Liver (tissue), 9 donors: ENCODE data around the gene PLTP. TPM values are rescaled to one million over a fixed set of nuclear protein-coding genes. Genes with fewer than 3 reads are reported as not detected.

Source experiments
- DNase-seq: peaks from one replicate; pipeline ENCODE4 v3.0.0-alpha.2; 2017; ENCODE audit warnings: low spot score
- H3K27ac ChIP-seq, 2 donors: one replicate each; pipeline ENCODE4 v1.7.0; 2013; ENCODE audit warnings: inconsistent platforms in 2 of 2, low read length in 2 of 2, control low read depth in 1 of 2, low read depth in 1 of 2, mild to moderate bottlenecking in 1 of 2
- H3K27me3 ChIP-seq, 4 donors: one replicate each; pipeline versions ENCODE4 v1.6.1 to v1.7.0; 2013; ENCODE audit warnings: low read length in 3 of 4, inconsistent platforms in 1 of 4, mild to moderate bottlenecking in 1 of 4, moderate library complexity in 1 of 4; ENCODE audit not compliant: control insufficient read depth in 4 of 4, insufficient read depth in 4 of 4
- H3K36me3 ChIP-seq, 4 donors: one replicate each; pipeline versions ENCODE4 v1.6.1 to v1.7.0; 2013; ENCODE audit warnings: low read length in 3 of 4, mild to moderate bottlenecking in 3 of 4, low read depth in 1 of 4, moderate library complexity in 1 of 4; ENCODE audit not compliant: control insufficient read depth in 4 of 4, insufficient read depth in 3 of 4
- H3K4me1 ChIP-seq, 4 donors: one replicate each; pipeline versions ENCODE4 v1.6.1 to v1.7.0; 2013; ENCODE audit warnings: low read length in 3 of 4, mild to moderate bottlenecking in 3 of 4, moderate library complexity in 1 of 4; ENCODE audit not compliant: control insufficient read depth in 4 of 4, insufficient read depth in 4 of 4
- H3K4me3 ChIP-seq, 3 donors: one replicate each; pipeline versions ENCODE4 v1.6.1 to v1.7.0; 2013; ENCODE audit warnings: low read length in 3 of 3, control low read depth in 1 of 3, low read depth in 1 of 3, mild to moderate bottlenecking in 1 of 3
- H3K9ac ChIP-seq, 2 donors: one replicate each; pipeline ENCODE4 v1.7.0; 2013; ENCODE audit warnings: low read length in 2 of 2, mild to moderate bottlenecking in 2 of 2, moderate library complexity in 2 of 2, control low read depth in 1 of 2, low read depth in 1 of 2
- H3K9me3 ChIP-seq, 4 donors: one replicate each; pipeline versions ENCODE4 v1.6.1 to v1.7.0; 2013; ENCODE audit warnings: low read length in 3 of 4; ENCODE audit not compliant: control insufficient read depth in 4 of 4
- ATF3 ChIP-seq: IDR thresholded peaks from 2 replicates; pipeline ENCODE4 v1.6.1; 2016; ENCODE audit warnings: antibody characterized with exemption
- CTCF ChIP-seq: fragments of 150-350 bp; IDR thresholded peaks from 2 replicates; pipeline ENCODE4 v1.5.1; 2017; ENCODE audit warnings: improper control_type of control experiment, low read depth, low read length; ENCODE audit not compliant: missing input control
- EGR1 ChIP-seq, 2 donors: IDR thresholded peaks; 2 replicates each; pipeline ENCODE4 v1.6.1; 2016 to 2018; ENCODE audit warnings: antibody characterized with exemption in 2 of 2, low read depth in 2 of 2
- FOXA1 ChIP-seq: IDR thresholded peaks from 2 replicates; pipeline ENCODE4 v1.6.1; 2016; ENCODE audit warnings: antibody characterized with exemption
- FOXA2 ChIP-seq: IDR thresholded peaks from 2 replicates; pipeline ENCODE4 v1.6.1; 2016; ENCODE audit warnings: antibody characterized with exemption
- GABPA ChIP-seq, 2 donors: IDR thresholded peaks in 1 of 2; conservative IDR thresholded peaks in 1 of 2; 2 replicates each; pipeline ENCODE4 v1.6.1; 2016; ENCODE audit warnings: antibody characterized with exemption in 2 of 2, mild to moderate bottlenecking in 1 of 2, moderate library complexity in 1 of 2
- HNF4A ChIP-seq, 2 donors: conservative IDR thresholded peaks; 2 replicates each; pipeline ENCODE4 v1.6.1; 2016; ENCODE audit warnings: antibody characterized with exemption in 2 of 2, mild to moderate bottlenecking in 2 of 2
- HNF4G ChIP-seq: IDR thresholded peaks from 2 replicates; pipeline ENCODE4 v1.6.1; 2016; ENCODE audit warnings: antibody characterized with exemption
- JUND ChIP-seq, 2 donors: IDR thresholded peaks; 2 replicates each; pipeline ENCODE4 v1.6.1; 2016; ENCODE audit warnings: antibody characterized with exemption in 2 of 2
- MAX ChIP-seq: IDR thresholded peaks from 2 replicates; pipeline ENCODE4 v1.6.1; 2016; ENCODE audit warnings: antibody characterized with exemption
- NR2F2 ChIP-seq: IDR thresholded peaks from 2 replicates; pipeline ENCODE4 v1.6.1; 2016; ENCODE audit warnings: antibody characterized with exemption
- RAD21 ChIP-seq, 2 donors: IDR thresholded peaks; 2 replicates each; pipeline ENCODE4 v1.6.1; 2016; ENCODE audit warnings: antibody characterized with exemption in 2 of 2, mild to moderate bottlenecking in 2 of 2
- REST ChIP-seq: IDR thresholded peaks from 2 replicates; pipeline ENCODE4 v1.6.1; 2016; ENCODE audit warnings: antibody characterized with exemption, mild to moderate bottlenecking
- RXRA ChIP-seq, 2 donors: IDR thresholded peaks; 2 replicates each; pipeline ENCODE4 v1.6.1; 2017 to 2018; ENCODE audit warnings: antibody characterized with exemption in 2 of 2, mild to moderate bottlenecking in 1 of 2
- SP1 ChIP-seq: IDR thresholded peaks from 2 replicates; pipeline ENCODE4 v1.6.1; 2018; ENCODE audit warnings: antibody characterized with exemption, mild to moderate bottlenecking
- TAF1 ChIP-seq: conservative IDR thresholded peaks from 2 replicates; pipeline ENCODE4 v1.6.1; 2016; ENCODE audit warnings: antibody characterized with exemption, mild to moderate bottlenecking
- YY1 ChIP-seq: IDR thresholded peaks from 2 replicates; pipeline ENCODE4 v1.6.1; 2016; ENCODE audit warnings: antibody characterized with exemption, mild to moderate bottlenecking
- ZBTB33 ChIP-seq: IDR thresholded peaks from 2 replicates; pipeline ENCODE4 v1.6.1; 2016; ENCODE audit warnings: antibody characterized with exemption
- WGBS: extraction: QIAGEN DNeasy Blood & Tissue Kit; methylation state at CpG from one replicate; pipeline ENCODE4 v1.1.7; 2013; 5-methylcytosine and 5-hydroxymethylcytosine counted together
- polyA plus RNA-seq, 2 donors: library from polyadenylated mRNA; stranded (reverse) in 1 of 2; unstranded in 1 of 2; fragments of 200-250 nt in 1 of 2; fragments of >200 nt in 1 of 2; fragmentation: Nextera tagmentation in 1 of 2; extraction: Ambion mirVana in 1 of 2; gene quantifications; one replicate each; pipeline versions ENCODE4 v1.2.1 to v1.2.3, GENCODE V29; 2013 to 2015
- total RNA-seq, 2 donors: library from RNA; depleted of rRNA; stranded (reverse); fragments of >200 nt; gene quantifications; one replicate each; pipeline ENCODE4 v1.2.3, GENCODE V29; 2014
- donor health status: healthy.
- donor health status: healthy.
- donor health status: healthy.
- donor health status: healthy.
- donor health status: healthy.

The PLTP gene
- total and polyA plus RNA-seq, 4 donors, result 22.5 to 69.5 (median 60.7) TPM

GRCh38 chr20:45947110-45947866 is 35.3 kb upstream of the PLTP start:
- WGBS, result 93% methylated on average over 29 of the region's 29 CpGs
- TF ChIP-seq RAD21 (IDR thresholded peaks at IDR 0.05), result no peak
- TF ChIP-seq TAF1, result no peak
- TF ChIP-seq CTCF, result no peak
- TF ChIP-seq FOXA1, result no peak
- no peak for TF ChIP-seq ZBTB33
- no peak for TF ChIP-seq NR2F2
- no peak for TF ChIP-seq RXRA (IDR thresholded peaks at IDR 0.05)
- TF ChIP-seq MAX, result no peak
- no peak for TF ChIP-seq EGR1 (IDR thresholded peaks at IDR 0.05; ENCODE audit: low read depth in 2 of 2)
- TF ChIP-seq HNF4A (conservative IDR thresholded peaks at IDR 0.05), result no peak
- no peak for TF ChIP-seq JUND (IDR thresholded peaks at IDR 0.05)
- TF ChIP-seq HNF4G, result no peak
- TF ChIP-seq YY1, result no peak
- TF ChIP-seq GABPA (IDR thresholded peaks at IDR 0.05 in 1 of 2, conservative IDR thresholded peaks at IDR 0.05 in 1 of 2), result no peak
- no peak overlapping the region for H3K4me3 ChIP-seq
- H3K9me3 ChIP-seq, result no peaks in the 10 kb centered on the region
- H3K27ac ChIP-seq, result peak overlapping the region; percentile 87 to 92
- peaks cover 5 to 16% (median 12%) of the 10 kb centered on the region in 4 donors for H3K4me1 ChIP-seq
- H3K9ac ChIP-seq, result no peak overlapping the region
- peaks cover 18 to 83% (median 42%) of the 10 kb centered on the region in 4 donors for H3K36me3 ChIP-seq
- H3K27me3 ChIP-seq, result no peaks in the 10 kb centered on the region
- DNase-seq, result no peak

- no peak for DNase-seq
- Histone ChIP-seq H3K9ac (peak overlapping the region in 1 of 2 donors; percentile 57), H3K27ac (peak overlapping the region; percentile 87 to 92), H3K9me3 (no peaks in the 10 kb centered on the region), H3K4me1 (peaks cover 5 to 16% (median 12%) of the 10 kb centered on the region in 4 donors), H3K27me3 (no peaks in the 10 kb centered on the region), H3K36me3 (peaks cover 12 to 74% (median 38%) of the 10 kb centered on the region in 4 donors), H3K4me3 (no peak overlapping the region)
- 64% methylated on average over 20 of the region's 20 CpGs for WGBS
- TF ChIP-seq EGR1 (IDR thresholded peaks at IDR 0.05; ENCODE audit: low read depth in 2 of 2) (peak in 1 of 2 donors; percentile 67), MAX (peak; percentile 95), ATF3 (no peak), RAD21 (IDR thresholded peaks at IDR 0.05) (peak in 1 of 2 donors; percentile 57), REST (peak; percentile 56), RXRA (IDR thresholded peaks at IDR 0.05) (peak; percentile 76 to 90), NR2F2 (no peak), CTCF (no peak), HNF4G (no peak), SP1 (peak; percentile 77), YY1 (peak; percentile 76), HNF4A (conservative IDR thresholded peaks at IDR 0.05) (peak; percentile 68 to 83), TAF1 (no peak), JUND (IDR thresholded peaks at IDR 0.05) (peak; percentile 59 to 74), FOXA2 (no peak), FOXA1 (peak; percentile 63)
Observed at GRCh38 chr20:45946149-45946970, 34.4 kb upstream of the PLTP start.
